ENCODE results near the gene ATXN1.

Gene ATXN1

DNA sequence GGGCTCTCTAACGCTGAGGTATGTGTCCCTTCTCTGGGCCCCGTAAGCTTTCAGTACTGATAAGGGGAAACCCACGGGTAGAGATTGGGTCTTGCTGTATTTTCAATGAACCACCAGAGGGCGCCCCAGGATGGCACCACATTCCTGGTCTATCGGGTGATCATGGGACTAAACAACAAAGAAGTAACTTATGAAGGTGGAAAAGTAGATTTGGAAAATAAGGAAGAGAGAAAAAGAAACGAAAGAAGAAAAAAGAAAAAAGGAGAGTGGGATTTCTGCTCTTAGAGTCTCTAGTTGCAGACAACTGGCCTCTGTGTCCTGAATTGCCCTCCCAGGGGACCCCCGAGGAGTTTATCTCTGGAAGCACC, 429.1 kb downstream of the ATXN1 start:
- peak; percentile 70 for DNase-seq (ENCODE audit: low read depth)

DNA sequence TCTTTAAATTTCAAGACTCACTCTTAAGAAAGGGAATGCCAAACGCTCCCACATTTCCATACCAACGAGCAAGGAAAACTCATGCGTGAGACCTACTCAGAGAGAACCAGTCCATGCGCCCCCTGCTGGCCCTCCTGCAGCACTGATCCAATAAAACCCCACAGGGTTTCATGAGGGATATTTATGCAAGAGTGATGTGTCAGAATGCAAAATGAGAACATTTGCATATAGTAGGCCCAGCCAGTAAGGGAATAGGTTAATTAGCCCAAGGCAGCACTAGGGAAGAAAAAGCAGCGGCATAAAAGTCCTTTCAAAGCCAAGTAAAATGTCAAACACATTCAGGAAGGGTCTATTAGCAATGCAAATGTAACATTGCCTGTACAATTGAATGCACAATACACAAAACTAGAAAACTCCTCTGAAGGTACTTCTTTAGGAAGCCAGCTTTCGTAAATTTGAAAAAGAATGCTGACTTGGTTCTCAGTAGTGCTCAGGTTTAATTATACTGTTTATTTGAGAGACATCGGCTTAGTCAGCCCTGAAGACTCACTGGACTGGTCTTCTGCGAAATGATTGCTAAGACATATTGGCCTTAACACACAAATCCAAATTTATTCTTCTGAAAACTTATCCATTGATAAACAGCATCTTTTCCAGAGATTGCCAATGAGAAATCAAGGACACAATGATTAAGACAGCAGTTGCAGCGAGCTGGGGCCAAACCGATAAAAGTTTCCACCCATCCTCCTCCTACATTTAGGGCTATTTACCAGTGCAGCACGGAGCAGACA, 429.7 kb downstream of the ATXN1 start:
- DNase-seq (ENCODE audit: low read depth) = peak; percentile 37

DNA sequence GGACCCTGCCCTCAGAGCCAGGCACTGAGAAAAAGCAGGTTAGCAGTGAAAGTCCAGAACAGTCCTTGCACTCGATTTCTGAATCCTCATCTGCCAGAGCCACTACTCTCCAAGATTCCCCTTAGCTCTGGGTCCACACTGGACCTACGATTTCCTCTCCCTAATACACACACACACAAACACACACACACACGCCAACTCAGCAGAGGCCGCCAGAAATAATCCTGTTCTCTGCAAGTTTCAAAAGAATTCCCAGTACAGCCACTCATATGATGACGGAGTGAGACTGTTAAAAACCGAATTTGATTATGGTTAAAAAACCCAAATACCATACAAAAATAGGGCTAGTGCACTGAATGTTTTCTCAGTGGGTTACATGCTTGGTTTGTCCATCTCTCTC, 432.0 kb downstream of the ATXN1 start:
- DNase-seq (ENCODE audit: low read depth) = no peak

DNA sequence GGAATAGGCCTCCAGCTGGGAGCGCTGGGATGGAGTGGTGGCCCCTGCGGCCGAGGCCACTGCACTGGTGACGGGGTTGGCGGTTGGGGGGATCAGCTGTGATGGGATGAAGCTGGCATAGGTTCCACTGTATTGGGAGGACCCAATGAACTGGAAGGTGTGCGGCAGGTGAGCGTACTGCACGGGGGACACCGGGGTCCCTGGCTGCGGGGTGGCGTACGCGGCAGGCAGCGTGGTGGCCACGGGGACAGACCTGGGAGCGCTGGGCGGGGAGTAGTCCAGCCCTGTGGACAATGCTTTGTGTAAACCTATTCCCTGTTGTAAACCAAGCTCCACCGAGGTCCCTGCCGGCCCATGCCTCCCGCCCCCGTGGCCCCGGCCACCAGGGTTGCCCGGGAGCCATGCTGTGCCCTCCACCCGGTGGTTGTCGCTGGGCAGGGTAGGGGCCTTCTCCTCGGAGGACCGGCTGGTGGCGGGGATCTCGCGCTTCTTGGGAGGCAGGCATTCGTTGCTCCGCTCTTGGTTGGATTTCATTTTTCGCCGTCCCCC, 433.4 kb downstream of the ATXN1 start:
- DNase-seq (ENCODE audit: low read depth) = no peak

DNA sequence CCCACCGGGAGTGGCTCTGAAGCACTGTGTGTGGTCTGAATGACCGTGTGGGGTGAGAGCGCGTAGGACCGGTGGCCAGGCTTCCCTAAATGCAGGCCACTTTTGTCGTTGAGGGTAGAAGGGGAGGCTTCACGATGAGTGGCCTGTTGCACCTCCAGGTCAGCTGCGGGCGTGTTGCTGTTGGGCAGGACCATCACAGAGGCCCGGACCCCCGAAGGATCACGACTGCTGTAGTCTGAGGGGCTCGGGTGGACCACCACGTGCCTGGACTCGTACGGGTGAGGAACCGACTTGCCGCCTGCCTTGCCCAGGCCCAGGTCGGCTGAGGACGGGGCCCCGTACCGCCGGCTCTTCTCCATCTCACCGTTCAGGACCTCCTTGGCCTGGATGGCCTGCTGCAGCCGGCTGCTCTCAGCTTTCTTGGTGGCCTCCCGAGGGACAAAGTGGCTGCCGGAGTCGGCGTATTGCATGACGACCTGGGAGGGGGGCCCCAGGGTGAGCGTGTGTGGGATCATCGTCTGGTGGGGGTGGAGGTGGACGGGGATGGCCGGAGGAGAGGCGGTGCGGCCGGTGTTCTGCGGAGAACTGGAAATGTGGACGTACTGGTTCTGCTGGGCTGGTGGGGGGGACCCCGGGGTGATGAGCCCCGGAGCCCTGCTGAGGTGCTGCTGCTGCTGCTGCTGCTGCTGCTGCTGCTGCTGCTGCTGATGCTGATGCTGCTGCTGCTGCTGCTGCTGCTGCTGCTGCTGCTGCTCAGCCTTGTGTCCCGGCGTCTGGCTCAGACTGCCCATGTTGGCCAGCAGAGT, 434.1 kb downstream of the ATXN1 start:
- DNase-seq (ENCODE audit: low read depth) = no peak

DNA sequence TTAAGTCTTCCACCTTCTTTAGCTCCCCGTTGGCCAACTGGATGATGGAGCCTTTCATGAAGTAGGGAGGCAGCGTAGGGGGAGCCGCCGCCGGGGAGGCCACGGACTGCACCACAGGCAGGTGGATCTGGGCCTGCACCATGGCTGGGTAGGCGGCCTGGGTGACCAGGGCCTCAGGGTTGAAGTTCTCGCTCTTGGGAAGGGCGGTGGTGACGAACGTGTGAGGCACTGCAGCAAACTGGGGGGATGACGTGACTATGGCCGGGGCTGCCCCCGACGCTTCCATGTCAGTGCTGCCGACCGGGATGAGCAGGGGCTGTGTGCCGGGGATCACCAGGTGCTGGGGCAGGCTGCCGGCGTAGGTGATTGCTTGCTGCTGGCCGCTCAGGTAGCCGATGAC, 434.7 kb downstream of the ATXN1 start:
- DNase-seq (ENCODE audit: low read depth) = no peak

DNA sequence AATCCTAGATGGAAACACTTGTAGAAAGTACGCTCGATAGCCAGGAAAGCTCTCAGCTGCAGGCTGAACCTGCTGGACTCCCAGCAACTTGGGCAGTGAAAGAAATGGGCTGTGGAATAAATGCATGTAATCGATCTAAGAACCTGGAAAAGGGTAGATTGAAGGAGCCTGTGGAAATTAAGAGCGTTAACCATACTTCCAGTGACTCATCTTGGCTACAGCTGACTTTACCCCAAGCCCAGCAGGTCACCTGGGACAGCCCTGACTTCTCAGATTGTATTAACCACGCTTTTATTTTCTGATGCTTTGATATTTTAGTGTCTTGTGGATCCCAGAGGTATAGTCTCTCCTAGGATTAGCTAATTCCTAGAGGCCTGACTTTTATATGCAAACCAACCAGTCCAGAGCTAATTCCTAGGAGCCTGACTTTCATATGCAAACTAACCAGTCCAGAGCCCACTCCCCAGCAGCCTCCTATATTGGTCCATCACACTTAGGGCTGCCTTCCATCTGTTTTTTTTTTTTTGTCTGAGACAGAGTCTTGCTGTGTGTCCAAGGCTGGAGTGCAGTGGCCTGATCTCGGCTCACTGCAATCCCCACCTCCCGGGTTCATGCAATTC, 436.5 kb downstream of the ATXN1 start:
- no peak for DNase-seq (ENCODE audit: low read depth)

DNA sequence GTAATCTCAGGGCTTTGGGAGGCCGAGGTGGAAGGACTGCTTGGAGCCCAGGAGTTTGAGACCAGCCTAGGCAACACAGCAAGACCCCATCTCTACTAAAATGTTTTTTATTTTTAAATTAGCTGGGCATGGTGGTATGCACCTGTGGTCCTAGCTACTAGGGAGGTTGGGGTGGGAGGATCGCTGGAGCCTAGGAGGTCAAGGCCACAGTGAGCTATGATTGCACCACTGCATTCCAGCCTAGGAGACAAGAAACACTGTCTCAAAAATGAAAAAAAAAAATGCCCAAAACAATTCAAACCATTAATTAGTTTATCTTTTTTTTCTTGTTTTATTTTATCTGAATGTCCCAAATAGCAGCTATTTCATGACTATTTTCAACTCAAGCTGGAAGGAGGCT, 437.1 kb downstream of the ATXN1 start:
- DNase-seq (ENCODE audit: low read depth) = no peak

DNA sequence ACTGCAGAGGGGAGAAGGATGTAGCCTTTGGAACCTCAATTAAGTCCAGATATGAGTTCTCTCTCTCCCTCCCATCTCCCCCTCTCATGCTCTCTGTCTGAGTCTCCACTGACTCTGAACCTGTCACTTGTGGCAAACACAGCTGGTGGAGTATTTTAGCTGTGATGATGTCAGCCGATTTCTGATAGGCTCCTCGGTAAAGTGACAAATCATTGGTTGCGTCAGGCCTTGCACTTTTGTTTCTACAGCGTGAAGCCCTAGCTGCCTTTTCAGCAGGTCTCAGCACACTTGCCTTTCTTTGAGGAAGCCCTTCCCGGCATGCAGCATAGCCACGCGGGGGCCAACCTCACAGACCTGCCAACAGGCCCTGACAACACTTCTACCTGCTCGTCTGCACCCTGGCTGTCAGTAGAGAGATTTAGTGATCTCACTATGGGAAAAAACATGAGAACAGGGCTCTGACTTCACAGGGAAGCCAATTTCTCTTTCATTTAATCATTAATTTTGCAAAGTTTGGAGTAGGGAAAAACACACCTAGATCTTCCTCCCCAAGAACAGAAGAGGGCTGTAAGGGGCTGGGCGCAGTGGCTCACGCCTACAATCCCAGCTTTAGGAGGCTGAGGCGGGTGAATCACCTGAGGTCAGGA, 438.5 kb downstream of the ATXN1 start:
- peak; percentile 73 for DNase-seq (ENCODE audit: low read depth)

DNA sequence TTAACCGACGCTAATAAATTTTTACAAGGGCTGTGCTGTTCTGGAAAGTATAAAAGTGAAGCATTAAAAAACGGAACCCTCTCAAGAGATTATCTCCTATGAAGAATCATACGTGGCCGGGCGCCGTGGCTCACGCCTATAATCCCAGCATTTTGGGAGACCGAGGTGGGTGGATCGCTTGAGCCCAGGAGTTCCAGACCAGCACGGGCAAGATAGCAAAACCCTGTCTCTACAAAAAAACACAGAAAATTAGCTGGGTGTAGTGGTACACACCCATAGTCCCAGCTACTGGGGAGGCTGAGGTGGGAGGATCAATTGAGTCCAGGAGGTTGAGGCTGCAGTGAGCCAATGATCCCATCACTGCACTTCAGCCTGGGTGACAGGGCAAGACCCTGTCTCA, 439.4 kb downstream of the ATXN1 start:
- no peak for DNase-seq (ENCODE audit: low read depth)

DNA sequence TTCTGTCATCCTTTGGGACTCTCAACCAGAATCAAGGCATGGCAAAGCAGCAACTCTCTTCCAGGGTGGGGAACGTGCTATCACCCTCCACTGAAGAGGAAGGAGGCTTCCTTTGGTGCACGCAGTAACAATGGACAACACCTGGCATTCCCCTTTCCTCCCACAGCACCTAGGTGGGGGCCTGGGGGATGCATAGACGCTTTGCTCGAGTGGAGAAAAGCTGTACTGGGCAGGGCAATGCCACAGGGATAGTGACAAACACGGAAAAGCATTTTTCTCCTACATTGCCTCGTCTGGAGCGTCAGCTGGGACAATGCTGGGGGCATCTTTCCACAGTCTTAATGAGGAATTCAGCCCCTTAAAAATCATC, 439.9 kb downstream of the ATXN1 start:
- no peak for DNase-seq (ENCODE audit: low read depth)

DNA sequence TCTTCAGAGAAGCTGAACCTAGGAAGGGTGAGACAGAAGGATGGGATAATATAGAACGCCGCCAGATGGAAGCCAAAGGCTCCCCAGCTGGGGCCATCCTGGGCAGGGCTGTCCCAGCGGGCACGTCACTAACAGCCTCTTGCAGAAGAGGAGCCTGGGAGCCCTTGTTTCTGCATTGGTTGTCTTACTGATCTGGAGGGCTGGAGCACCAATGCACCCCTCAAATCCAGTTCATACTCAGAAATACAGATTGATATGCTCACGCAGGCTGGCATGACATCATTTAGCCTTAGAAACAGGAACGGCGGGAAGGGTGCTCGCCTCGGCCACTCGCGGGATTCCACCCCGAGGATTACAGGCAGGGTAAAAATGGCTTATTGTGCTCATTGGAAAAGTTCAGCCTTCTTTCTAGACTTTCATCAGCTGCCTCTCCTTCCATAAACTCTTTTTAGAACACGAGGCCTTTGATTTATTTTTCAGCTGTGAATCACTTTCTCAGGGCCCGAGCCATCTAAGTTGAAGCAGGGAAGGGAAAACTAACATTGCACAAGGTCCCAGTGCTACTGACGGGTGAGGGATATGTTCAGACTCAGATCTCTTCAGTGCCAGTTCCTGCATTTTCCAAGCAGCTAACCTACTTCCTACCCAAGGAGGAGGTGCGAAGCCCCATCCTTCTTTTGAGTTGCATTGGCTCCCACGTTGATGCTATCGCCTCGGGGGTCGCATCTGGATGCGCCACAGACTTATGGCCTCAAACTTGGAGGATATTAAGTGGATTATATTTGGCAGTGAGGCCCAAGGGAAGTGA, 440.5 kb downstream of the ATXN1 start:
- DNase-seq (ENCODE audit: low read depth) = no peak

DNA sequence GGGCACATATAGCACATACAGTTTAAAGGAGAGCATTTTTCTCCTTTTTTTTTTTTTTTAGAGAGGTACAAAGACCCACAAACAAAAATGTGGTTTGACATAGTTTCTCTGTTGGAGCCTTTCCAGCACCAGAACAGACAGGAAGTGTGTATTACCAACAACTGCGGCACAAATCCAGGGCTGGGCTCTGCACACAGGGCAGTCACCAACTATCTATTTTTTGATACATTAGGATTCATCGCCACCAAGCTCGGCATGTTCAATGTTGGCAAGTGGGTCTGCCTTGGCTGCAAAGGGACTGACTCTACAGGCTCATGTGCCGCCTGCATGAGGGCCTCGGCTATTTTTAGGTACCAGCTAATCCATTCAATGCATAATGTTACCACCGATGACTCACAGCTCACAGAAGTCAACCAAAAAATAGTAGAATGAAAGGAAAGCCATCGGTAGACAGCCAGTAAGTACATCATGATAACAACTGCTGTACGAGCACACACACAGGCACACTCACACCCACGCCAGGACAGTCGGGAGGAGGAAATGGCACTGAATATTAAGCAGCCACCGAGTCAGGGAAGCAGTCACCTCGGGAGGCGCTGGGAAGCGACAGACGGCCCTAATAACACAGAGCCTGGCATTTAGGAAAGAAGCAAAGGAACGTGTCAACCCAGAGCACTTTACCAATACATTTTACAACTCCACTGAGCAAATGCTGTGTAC, 441.3 kb downstream of the ATXN1 start:
- peak; percentile 69 for DNase-seq (ENCODE audit: low read depth)

DNA sequence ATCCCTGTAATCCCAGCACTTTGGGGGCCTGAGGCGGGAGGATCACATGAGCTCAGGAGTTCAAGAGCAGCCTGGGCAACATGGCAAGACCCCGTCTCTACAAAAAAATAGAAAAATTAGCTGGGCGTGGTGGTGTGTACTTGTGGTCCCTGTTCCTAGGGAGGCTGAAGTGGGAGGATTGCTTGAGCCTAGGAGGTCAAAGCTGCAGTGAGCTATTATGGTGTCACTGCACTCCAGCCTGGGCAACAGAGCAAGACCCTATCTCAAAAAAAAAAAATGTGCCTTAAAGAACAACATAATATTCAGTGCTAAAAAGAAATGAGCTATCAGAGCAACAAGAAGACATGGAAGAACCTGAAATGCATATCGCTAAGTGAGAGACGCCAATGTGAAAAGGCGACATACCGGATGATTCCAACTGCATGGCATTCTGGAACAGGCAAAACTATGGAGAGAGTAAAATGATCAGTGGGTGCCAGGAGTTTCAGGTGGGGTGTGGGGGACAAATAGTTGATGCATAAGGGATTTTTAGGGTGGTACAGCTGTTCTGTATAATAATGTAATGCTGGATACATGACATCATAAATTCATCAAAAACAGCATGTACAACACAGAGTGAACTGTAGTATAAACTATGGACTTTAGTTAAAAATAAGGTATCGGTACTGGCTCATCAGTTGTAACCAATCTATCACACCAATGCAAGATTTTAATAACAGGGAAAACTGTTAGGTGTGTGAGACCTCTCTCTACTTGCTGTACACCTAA, 442.1 kb downstream of the ATXN1 start:
- DNase-seq (ENCODE audit: low read depth) = no peak

DNA sequence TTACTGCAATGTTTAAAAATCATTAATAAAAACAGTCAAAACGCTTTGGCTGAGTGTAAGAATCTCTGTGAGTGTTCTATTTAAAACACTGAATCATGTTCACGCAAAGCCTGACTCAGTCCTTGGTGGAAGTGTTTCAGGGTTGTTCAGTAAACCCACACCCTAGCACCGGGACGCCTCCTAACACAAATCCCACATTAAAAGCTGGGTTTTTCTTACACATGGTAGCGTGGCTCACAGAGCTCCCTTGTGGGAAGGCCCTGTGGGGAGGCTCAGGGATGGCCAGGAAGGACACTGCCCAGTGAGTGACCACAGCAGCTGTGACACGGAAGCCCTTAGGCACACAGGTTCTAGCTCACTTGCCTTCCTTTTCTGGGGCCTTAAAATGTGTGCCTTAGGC, 442.7 kb downstream of the ATXN1 start:
- DNase-seq (ENCODE audit: low read depth) = no peak

DNA sequence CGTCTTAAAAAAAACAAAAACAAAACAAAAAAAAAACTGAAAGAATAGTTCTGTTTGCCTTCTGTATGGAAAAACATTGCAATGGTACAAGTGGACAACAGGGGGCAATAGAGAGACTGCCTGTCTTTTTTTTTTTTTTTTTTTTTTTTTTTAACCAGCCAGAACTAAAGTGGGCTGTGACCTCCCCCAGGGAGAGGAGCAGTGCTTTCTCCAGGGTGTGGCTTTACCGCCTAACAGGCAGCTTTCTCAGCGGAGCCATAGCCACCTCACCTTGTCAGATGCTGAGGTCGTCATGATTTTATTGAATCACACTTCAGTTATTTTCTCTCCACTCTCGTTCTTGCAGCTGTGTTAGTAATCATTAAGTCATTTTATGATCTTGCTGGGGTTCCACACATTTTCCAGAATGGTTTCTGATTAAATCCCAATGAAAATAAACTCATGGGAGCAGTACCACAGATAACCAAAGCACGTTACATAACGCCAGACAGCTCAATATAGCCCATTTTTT, 444.5 kb downstream of the ATXN1 start:
- no peak for DNase-seq (ENCODE audit: low read depth)

DNA sequence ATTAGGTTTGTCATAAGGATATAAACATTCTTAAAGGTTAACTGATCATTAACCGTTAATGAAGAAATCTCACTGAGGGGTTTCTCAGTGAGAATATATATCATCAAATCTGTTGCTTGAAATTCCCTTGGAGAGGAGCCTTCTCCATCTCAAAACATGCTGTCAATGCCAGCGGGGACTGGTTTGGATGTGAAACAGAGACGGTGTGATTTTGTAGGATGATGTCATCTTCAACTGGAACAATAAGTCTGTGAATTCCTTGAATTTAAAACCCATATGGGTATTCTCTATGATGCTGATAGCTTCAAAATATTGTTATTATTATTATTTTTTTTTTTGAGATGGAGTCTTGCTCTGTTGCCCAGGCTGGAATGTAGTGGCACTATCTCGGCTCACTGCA, 447.0 kb downstream of the ATXN1 start:
- no peak for DNase-seq (ENCODE audit: low read depth)

DNA sequence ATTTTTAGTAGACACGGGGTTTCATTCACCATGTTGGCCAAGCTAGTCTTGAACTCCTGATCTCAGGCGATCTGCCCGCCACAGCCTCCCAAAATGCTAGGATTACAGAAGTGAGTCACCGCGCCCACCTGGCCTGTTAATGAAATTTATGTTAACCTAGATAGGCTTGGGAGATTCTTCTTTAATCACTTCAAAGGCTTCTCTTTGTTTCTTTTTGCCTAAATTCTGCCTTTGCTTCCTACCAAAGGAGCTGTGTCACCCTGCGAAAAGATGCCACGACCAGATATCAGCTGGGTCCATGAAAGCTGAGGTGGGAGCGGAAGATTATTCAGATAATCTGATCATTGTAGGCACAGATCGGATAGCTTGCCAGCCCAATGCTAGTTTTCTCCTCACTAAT, 447.5 kb downstream of the ATXN1 start:
- DNase-seq (ENCODE audit: low read depth) = no peak

DNA sequence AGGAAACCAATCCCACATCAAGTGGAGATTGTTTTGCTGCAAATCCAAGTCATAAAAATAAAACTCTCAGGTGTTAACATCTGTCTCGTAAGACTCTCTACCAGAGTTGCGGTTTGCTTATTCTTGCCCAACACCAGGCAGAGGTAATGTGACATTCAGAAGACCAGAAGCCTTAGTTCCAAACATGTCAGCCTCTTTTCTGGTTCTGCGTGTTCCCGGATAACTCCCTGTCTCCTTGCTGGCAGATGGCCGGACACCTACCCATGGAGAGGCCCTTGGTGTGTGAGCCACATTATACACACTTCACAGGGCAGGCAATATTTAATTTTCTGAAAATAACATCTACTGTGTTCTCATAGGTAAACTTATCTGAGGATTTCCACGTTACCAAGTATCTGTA, 449.5 kb downstream of the ATXN1 start:
- DNase-seq (ENCODE audit: low read depth) = no peak

DNA sequence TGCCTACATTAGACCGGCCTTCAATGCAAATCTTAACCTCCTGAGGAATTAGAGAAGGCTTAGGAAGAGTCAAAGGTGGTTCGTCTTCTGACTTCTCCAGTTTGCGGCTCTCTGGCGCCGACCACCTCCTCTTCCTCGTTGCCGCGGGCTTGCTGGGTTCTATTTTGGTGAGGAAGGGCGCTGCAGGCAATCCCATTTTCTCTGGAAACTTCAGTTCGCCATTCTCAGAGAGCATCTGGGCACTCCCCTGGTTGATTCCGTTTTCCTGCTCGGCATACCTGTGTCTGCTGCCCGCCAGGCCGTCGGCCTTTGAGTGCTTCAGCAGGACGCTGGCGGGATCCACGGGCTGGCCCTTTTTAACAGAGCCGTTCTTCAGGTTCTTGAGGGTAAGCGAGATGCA, 454.9 kb downstream of the ATXN1 start:
- DNase-seq (ENCODE audit: low read depth) = no peak
